SK-N-SH (cell line): ENCODE results near the gene TMEM192.
"Not testable (repeated sequence)": the region's sequence is repeated elsewhere in the genome, so short reads cannot be mapped to it uniquely, and the experiment has no call there.

Experiments
- EP300 ChIP-seq, 2 experiments: IDR thresholded peaks; 2 replicates each; pipeline versions ENCODE4 v1.4.0 to v1.6.1; 2012; ENCODE audit warnings: borderline replicate concordance in 1 of 2, low read depth in 1 of 2, low read length in 1 of 2
- IRF3 ChIP-seq: fragments of 150-350 bp; IDR thresholded peaks from 2 replicates; pipeline ENCODE4 v1.6.1; 2016; ENCODE audit warnings: mild to moderate bottlenecking, low read depth, low read length
- JUND ChIP-seq: IDR thresholded peaks from 2 replicates; pipeline ENCODE4 v1.4.0; 2012
- NFIC ChIP-seq: IDR thresholded peaks from 2 replicates; pipeline ENCODE4 v1.4.0; 2012; ENCODE audit warnings: borderline replicate concordance
- POLR2AphosphoS5 ChIP-seq: IDR thresholded peaks from 2 replicates; pipeline ENCODE4 v1.6.1; 2012; ENCODE audit warnings: low read depth, low read length
- RAD21 ChIP-seq: IDR thresholded peaks from 2 replicates; pipeline ENCODE4 v1.6.1; 2012; ENCODE audit warnings: mild to moderate bottlenecking, low read length
- REST ChIP-seq: IDR thresholded peaks from 2 replicates; pipeline ENCODE4 v1.6.1; 2012; ENCODE audit warnings: mild to moderate bottlenecking, low read depth, low read length, moderate library complexity
- SIN3A ChIP-seq: IDR thresholded peaks from 2 replicates; pipeline ENCODE4 v1.6.1; 2012; ENCODE audit warnings: low read depth, mild to moderate bottlenecking, low read length, moderate library complexity, borderline replicate concordance
- YY1 ChIP-seq: IDR thresholded peaks from 2 replicates; pipeline ENCODE4 v1.4.0; 2012; ENCODE audit warnings: low read depth, mild to moderate bottlenecking
- ZBTB33 ChIP-seq: IDR thresholded peaks from 2 replicates; pipeline ENCODE4 v1.4.0; 2012; ENCODE audit warnings: low read depth, borderline replicate concordance
- TF ChIP-seq, protein P1 (sequence below): fragments of 200-600 bp; sonication (generic); IDR thresholded peaks from 2 replicates; pipeline ENCODE4 v1.6.1; 2017; ENCODE audit warnings: antibody characterized with exemption, mild to moderate bottlenecking, moderate library complexity
- TF ChIP-seq, protein P2 (sequence below): IDR thresholded peaks from 2 replicates; pipeline ENCODE4; 2012
- TF ChIP-seq, protein P3 (sequence below): IDR thresholded peaks from 2 replicates; pipeline ENCODE4 v1.4.0; 2012; ENCODE audit warnings: low read depth

- not testable (repeated sequence) for TF ChIP-seq POLR2AphosphoS5; EP300 (IDR thresholded peaks at IDR 0.05; ENCODE audit: borderline replicate concordance in 1 of 2, low read depth in 1 of 2, low read length in 1 of 2); SIN3A; JUND; YY1; NFIC; RAD21; IRF3; ZBTB33; REST
- TF ChIP-seq, protein P1, sequence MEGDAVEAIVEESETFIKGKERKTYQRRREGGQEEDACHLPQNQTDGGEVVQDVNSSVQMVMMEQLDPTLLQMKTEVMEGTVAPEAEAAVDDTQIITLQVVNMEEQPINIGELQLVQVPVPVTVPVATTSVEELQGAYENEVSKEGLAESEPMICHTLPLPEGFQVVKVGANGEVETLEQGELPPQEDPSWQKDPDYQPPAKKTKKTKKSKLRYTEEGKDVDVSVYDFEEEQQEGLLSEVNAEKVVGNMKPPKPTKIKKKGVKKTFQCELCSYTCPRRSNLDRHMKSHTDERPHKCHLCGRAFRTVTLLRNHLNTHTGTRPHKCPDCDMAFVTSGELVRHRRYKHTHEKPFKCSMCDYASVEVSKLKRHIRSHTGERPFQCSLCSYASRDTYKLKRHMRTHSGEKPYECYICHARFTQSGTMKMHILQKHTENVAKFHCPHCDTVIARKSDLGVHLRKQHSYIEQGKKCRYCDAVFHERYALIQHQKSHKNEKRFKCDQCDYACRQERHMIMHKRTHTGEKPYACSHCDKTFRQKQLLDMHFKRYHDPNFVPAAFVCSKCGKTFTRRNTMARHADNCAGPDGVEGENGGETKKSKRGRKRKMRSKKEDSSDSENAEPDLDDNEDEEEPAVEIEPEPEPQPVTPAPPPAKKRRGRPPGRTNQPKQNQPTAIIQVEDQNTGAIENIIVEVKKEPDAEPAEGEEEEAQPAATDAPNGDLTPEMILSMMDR: not testable (repeated sequence)
- TF ChIP-seq, protein P2, sequence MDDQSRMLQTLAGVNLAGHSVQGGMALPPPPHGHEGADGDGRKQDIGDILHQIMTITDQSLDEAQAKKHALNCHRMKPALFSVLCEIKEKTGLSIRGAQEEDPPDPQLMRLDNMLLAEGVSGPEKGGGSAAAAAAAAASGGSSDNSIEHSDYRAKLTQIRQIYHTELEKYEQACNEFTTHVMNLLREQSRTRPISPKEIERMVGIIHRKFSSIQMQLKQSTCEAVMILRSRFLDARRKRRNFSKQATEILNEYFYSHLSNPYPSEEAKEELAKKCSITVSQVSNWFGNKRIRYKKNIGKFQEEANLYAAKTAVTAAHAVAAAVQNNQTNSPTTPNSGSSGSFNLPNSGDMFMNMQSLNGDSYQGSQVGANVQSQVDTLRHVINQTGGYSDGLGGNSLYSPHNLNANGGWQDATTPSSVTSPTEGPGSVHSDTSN: not testable (repeated sequence)
- TF ChIP-seq, protein P3, sequence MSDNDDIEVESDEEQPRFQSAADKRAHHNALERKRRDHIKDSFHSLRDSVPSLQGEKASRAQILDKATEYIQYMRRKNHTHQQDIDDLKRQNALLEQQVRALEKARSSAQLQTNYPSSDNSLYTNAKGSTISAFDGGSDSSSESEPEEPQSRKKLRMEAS: not testable (repeated sequence)
Measured at GRCh38 chr4:165073346-165073745, 39.3 kb downstream of the TMEM192 start.
